Amygdala (tissue), 56 donors: Measurements from ENCODE around the gene ART3.

Source experiments
- DNase-seq, 56 donors: peaks; one replicate each; lab custom pipeline; 2025; lab: John Stamatoyannopoulos, UW

ART3 gene

GRCh38 chr4:76141241-76141640 is 66.7 kb downstream of the ART3 start:
- no peak for DNase-seq

- no peak for DNase-seq
Observed at GRCh38 chr4:76144546-76144945, 70.0 kb downstream of the ART3 start.

GRCh38 chr4:76147454-76148141 is 73.1 kb downstream of the ART3 start:
- DNase-seq: peak in 27 of 56 donors; percentile 9 to 65 (median 44)

- DNase-seq: peak; percentile 53 to 96 (median 89)
Observed at GRCh38 chr4:76148142-76148865, 73.8 kb downstream of the ART3 start, which contains the start of gene NUP54. TSS of gene NUP54 (minus strand) at chr4:76148397. CDS start at chr4:76148374, 23 bp downstream.

- no peak for DNase-seq
Observed at GRCh38 chr4:76153356-76153755, 78.8 kb downstream of the ART3 start.

- DNase-seq: no peak
Observed at GRCh38 chr4:76155979-76156378, 81.5 kb downstream of the ART3 start.

GRCh38 chr4:76156635-76157034 is 82.1 kb downstream of the ART3 start:
- DNase-seq: no peak

GRCh38 chr4:76160355-76160754 is 85.8 kb downstream of the ART3 start:
- no peak for DNase-seq
